Measurements from ENCODE around the gene MB. TPM values are rescaled to one million over a fixed set of nuclear protein-coding genes. Genes with fewer than 3 reads are reported as not detected.
"Not testable (repeated sequence)": the region's sequence is repeated elsewhere in the genome, so short reads cannot be mapped to it uniquely, and the experiment has no call there.

MB gene
- total RNA-seq, 1 donor from 2014 or later = 21.4 TPM

- no peak for DNase-seq
Measured at GRCh38 chr22:35637254-35637653, 20.1 kb upstream of the MB start.

DNA sequence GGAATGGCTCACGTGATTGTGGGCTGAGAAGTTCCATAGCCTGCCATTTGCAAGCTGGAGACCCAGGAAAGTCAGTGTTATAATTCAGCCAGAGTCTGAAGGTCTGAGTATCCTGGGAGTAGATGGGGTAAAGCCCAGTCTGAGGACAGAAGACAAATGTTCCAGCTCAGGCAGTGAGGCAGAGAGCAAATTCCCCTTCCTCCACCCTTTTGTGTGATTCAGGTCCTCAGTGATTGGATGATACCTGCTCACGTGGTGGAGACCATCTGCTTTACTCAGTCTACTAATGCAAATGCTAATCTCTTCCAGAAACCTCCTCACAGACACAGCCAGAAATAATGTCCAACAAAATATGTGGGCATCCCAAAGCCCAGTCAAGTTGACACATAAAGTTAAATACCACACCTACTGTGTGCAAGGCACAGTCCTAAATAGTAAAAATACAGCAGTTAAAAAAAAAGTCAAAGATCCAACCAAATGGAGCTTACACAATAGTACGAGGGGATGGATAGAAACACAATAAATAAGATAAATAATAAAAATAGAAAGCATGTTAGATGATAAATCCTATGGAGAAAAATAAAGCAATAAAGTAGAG is 17.9 kb upstream of the MB start:
- DNase-seq = no peak

DNA sequence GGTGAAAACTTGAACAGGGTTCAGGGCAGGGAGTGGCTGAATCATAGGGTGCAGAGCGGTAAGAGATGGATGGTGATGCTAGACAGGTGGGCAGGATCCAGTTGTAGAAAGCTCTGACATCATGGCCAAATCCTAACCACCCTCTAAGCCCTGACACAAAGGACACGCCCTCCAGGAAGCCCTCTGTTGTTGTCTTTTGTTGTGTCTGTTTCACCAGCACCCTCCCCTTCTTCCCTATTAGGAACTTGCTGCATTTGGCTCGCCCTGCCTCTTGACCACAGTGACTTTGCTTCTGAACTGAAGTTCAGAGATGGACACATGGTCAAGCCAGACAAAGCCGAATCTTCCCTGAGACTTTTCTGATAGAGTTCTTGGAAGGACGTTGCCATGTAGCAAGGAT is 16.9 kb upstream of the MB start:
- DNase-seq = no peak

GRCh38 chr22:35633520-35633919 is 16.4 kb upstream of the MB start:
- DNase-seq = no peak

DNA sequence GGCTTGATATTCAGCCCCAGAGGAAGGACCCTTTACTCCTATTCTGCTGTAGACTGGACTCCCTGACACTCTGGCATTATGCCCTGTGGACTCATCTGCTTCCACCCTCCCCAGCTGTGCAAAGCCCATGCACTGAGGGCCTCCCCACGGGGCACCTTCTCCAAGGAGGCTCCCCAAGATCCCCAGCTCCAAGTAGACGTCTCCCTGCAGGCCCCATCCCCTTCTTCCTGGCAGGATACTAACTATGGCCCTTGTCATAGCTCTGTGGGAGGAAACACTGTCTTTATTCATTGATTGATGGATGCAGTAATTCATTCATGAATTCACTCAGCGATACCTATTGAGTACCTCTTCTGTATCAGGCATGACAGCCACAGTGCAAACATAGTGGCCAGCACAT is 15.8 kb upstream of the MB start:
- DNase-seq = no peak

DNA sequence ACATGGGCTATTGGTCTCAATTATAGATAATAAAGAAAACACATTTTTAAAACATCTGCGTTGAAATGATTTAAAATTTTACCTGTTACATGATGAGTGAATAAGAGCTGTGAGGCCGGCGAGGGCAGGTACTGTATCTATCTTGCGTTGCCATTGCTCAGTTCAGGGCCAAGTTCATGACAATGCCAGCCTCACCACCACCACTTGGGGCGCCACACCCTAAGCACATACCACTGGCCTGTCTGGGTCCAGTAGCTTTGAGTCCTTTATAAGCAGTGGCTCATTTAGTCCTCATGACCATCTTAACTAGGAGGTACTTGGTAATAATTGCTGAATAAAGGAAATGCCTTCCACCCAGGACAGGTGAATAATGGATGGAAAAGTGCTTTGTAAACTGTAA is 14.5 kb upstream of the MB start:
- DNase-seq = no peak

GRCh38 chr22:35630891-35631290 is 13.8 kb upstream of the MB start:
- no peak for DNase-seq

DNA sequence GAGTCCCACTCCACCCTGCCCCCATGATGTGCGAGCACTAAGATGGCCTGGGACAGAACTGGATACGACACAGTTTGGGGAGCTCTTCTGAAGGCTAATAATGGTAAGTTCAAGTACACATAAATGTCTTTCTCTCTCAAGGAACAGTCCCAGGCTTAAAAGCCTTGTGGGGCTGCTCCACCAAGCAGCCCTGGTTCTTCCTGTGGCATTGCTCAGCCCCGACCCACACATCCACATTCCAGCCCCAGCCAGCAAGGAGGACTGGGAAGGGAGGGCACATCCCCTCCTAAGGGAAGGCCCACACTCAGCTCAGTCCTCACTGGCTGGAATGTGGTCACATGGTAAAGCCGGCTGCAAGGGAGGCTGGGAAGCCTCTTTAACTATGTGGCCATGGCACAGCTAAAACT is 13.3 kb upstream of the MB start:
- DNase-seq = no peak

DNA sequence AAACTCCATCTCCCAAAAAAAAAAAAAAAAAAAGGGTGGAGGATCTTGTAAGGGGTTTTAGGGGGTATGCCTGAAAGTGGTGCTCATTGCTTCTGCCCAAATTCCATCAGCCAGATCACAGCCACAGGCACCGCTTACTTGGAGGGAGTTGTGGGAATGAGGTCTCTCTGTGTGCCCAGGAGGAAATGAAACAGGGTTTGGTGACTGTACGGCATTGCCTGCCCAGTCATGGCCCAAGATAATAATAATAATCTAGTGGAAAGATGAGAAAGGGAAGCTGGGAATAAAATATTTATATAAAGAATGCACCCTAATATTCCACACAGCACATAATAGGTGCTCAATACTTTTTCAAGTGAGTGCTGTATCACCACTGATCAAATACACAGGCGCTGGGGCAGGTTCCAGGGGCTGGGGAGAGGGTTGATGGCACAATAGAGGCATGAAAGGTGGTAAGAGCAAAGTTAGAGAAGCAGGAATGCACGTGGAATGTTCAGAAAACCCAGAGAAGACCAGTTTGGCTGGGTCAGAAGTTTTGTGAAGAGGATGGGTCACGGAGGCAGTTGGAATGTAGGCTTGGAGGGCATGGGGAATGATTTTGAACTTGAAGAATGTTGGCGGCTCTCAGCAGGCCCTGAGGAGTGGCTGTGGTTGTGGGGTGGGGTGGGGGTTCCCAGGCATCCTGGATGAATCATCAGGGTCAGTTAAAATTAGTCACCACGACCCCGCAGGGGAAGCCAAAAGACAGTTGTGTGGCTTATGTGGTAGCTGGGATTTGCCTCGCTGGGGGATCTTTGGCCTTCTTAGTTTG is 12.5 kb upstream of the MB start:
- DNase-seq = no peak

- DNase-seq = no peak
Measured at GRCh38 chr22:35628732-35629131, 11.6 kb upstream of the MB start.

- DNase-seq = peak; percentile 46
Measured at GRCh38 chr22:35627267-35628041, 10.3 kb upstream of the MB start.

DNA sequence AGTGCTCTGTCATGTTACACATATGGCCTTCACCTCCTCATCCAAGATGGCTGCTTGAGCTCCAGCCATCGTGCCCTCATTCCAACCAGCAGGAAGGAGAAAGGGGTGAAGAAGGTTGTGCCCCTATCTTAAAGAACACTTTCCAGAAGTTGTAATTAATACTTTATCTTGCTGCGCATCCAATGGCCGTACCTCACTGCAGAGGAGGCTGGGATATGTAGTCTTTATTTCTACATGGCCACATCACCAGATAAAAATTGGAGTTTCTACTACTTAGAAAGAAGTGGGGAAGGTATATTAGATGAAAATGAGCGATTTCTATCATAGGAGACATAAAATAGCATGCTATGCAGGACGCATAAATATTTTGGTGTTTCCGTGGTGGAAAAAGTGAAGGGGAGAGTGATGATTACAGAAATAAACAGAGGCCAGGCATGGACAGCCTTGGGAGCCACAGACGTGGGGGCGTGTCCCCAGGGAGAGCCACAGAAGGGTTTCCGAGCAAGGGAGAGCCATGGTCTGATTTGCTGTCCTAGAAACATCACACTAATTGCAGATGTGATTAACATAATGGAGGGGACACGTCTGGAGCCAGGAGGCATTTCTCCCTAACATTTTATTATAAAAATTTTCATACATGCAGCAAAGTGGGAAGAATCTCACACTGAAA is 8.8 kb upstream of the MB start:
- no peak for DNase-seq

- no peak for DNase-seq
Measured at GRCh38 chr22:35624547-35624946, 7.4 kb upstream of the MB start.

DNA sequence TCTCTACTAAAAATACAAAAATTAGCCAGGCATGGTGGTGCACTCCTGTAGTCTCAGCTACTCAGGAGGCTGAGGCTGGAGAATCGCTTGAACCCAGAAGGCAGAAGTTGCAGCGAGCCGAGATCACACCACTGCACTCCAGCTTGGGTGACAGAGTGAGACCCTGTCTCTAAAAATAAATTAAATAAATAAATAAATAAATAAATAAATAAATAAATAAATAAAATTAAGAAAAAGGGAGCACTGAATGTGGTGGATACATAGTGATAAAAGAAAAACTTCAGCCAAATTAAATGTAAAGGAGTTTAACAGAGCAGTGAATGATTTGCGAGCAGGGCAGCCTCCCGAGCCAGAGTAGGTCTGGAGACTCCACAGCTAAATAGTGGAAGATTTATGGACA is 6.8 kb upstream of the MB start:
- DNase-seq = not testable (repeated sequence)

DNA sequence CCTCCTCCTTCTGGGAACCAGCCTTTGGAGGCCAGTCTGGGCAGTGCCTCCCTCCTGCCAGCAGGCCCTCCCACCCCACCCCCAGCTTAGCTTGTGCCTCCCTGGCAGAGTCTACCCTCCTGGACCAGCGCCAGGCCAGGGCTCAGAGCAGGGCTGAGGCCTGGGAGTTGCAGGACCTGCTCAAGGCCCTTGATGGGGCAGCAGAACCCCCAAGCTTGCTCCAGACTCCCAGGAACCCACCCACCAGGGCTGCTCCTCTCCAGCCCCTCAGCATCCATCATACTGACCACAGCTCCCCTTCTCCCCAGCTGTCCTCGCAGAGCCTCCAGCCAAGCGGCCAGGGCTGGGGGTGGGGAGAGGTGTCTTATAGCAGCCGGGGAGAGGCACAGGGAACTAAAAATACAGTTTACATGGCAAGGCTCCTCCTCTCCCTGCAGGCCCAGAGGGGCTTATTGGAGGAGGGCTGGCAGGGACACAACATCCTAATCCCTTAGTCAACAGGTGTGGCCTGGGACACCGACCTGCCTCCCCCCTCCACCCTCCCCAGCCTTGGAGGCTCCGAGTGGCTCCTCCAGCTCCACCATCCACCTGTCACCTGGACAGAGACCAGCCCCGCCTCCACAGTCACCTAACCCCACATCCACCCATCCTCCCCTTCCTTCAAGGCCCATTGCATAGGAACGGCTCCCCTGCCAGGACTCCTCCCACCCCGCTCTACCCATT is 5.2 kb upstream of the MB start:
- no peak for DNase-seq

DNA sequence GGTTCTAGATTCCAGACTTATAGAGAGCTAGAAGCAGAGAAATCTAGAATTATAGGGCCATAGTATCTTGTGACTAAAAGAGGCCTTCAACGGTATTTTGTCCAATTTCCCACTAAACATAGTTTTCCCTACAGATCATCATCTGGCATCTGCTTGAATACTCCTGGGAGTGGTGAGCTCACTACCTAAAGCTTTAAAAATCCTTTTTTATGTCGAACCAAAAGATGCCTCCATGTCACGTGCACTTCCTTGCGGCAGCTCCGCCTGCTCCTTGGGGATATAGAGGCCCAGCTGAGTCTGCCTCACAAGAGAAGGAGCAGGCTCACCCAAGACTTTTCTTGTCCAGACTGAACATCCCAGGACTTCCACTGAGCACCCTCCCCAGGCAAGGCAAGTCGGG is 4.3 kb upstream of the MB start:
- DNase-seq = no peak

GRCh38 chr22:35620624-35621251 is 3.6 kb upstream of the MB start:
- DNase-seq = peak; percentile 39

GRCh38 chr22:35619336-35620094 is 2.4 kb upstream of the MB start:
- DNase-seq = no peak

DNA sequence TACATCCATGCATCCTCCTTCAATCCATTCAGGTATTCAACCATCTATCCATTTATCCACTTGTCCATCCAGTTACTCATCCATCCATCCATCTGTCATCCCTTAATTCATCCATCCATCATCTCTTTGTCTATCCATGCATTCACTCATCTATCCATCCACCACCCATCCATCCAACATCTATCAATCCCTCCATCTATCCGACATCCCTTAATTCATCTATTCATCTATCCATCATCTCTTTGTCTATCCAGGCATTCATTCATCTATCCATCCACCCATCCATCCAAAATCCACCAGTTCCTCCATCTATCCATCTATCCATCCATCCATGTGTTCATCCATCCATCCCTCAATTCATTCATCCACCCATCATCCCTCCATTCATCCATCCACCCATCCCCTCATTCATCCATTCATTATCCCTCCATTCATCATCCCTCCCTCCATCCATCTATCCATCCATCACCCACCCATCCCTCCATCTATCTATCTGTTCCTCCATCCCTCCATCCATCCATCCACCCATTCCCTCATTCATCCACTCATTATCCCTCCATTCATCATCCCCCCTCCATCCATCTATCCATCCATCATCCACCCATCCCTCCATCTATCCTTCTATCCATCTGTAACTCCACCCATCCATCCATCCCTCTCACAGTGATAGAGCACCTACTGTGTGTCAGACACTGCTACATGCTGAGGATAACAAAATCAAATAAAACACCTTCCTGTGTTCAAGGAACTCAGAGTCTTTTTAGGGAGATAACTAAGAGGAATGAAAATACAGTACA is 1.5 kb upstream of the MB start:
- no peak for DNase-seq

DNA sequence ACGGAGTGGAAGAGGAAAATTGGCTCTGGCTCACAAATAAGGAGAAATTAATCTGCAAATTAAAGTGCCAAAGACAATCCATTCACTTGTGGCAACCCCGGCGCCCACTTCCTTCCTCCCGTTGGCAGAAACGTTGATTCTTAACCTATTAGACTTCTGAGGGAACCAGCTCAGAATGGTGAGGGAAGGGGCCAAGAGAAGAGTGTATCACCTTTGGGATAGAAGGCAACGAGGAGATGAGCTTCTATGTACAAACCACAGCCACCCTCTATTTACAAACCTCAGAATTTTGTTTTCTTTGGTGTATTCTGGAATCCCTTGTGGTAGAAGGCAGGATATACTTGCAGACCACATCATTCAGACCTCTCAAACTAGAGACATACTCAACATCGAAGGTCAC is 1.1 kb downstream of the MB start:
- DNase-seq = no peak
